ENCODE data around the gene MRGPRE. TPM values are rescaled to one million over a fixed set of nuclear protein-coding genes. Genes with fewer than 3 reads are reported as not detected.

The MRGPRE gene
- total RNA-seq, 4 donors from 2014 or later = 0.50 TPM; not detected in 3

DNA sequence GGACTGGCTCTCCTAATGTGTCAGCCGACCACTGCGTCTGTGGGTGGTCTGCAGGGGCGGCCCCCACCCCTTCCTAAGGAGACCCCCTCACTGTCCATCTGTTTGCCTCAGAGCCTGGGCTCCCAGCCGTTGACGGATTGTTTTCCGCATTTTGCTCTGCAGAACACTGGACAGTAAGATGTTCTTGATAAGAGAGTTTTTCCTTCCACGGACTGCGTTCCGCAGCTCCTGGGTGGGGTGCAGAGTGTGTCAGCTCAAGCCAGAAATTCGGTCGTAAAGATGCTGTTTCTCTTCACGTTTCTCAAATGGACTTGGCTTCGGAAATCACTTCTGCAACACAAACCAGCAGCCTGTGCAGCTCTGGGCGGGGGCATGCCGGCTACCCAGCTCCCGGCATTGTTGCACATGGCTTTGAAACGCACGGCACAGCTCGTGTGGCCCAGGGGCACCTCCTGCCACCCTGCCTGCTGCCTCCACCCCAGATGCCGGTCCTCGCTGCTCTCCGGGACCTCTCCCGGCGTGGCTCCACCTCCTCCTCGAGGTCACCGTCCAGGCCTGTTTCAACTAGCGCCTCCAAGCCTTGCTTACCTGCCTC is 10.7 kb downstream of the MRGPRE start:
- no peak for DNase-seq
- Histone ChIP-seq H3K9me3 (no peaks in the 10 kb centered on the region), H3K27ac (no peak overlapping the region), H3K27me3 (peaks cover 0 to 92% (median 0%) of the 10 kb centered on the region in 4 donors), H3K36me3 (no peaks in the 10 kb centered on the region), H3K4me1 (peaks cover 0 to 14% (median 0%) of the 10 kb centered on the region in 3 donors), H3K4me3 (no peak overlapping the region)
- WGBS, 2 donors = 44 to 50% methylated on average over 18 to 19 of the region's 27 CpGs
- TF ChIP-seq POLR2A (IDR thresholded peaks at IDR 0.05) = no peak
- TF ChIP-seq, protein P1, sequence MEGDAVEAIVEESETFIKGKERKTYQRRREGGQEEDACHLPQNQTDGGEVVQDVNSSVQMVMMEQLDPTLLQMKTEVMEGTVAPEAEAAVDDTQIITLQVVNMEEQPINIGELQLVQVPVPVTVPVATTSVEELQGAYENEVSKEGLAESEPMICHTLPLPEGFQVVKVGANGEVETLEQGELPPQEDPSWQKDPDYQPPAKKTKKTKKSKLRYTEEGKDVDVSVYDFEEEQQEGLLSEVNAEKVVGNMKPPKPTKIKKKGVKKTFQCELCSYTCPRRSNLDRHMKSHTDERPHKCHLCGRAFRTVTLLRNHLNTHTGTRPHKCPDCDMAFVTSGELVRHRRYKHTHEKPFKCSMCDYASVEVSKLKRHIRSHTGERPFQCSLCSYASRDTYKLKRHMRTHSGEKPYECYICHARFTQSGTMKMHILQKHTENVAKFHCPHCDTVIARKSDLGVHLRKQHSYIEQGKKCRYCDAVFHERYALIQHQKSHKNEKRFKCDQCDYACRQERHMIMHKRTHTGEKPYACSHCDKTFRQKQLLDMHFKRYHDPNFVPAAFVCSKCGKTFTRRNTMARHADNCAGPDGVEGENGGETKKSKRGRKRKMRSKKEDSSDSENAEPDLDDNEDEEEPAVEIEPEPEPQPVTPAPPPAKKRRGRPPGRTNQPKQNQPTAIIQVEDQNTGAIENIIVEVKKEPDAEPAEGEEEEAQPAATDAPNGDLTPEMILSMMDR (IDR thresholded peaks at IDR 0.05) = no peak
- intact Hi-C loops (cut with DNase I) = no loop called here

- Histone ChIP-seq H3K36me3 (no peaks in the 10 kb centered on the region), H3K4me3 (no peak overlapping the region), H3K9me3 (no peaks in the 10 kb centered on the region), H3K27me3 (peaks cover 0 to 98% (median 3%) of the 10 kb centered on the region in 4 donors), H3K4me1 (peaks cover 0 to 14% (median 0%) of the 10 kb centered on the region in 3 donors), H3K27ac (no peak overlapping the region)
- intact Hi-C loops (cut with DNase I) = no loop called here
- DNase-seq = no peak
- WGBS, 2 donors = 46 to 72% methylated on average over 6 to 15 of the region's 21 CpGs
- TF ChIP-seq POLR2A (IDR thresholded peaks at IDR 0.05) = no peak
- TF ChIP-seq, protein P1 (IDR thresholded peaks at IDR 0.05) = no peak
Measured at GRCh38 chr11:3220521-3221407, 11.5 kb downstream of the MRGPRE start.

DNA sequence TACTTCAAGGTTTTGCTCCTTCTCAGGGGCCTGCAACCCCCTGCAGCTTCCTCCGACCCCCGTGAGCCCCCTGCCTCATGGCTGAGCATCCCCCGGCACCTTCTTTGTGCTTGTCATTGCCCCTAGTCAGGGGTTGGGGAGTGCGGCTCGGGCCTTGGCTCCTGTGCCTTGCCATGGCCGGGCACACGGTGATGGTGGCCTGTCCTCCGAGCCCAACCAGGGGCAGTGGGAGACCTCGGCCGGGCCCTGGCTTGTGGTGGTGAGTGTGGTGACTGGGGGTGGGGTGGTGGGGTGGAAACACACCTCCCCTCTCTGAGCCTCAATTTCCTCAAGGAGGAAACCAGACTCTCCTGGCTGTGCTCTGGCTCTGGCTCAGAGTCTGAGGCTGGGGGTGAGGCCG is 12.1 kb downstream of the MRGPRE start:
- 20% methylated on average over 1 of the region's 11 CpGs; no CpG with 5 or more reads in 1 of the 2 donors for WGBS, 2 donors
- TF ChIP-seq, protein P1 (IDR thresholded peaks at IDR 0.05) = no peak
- TF ChIP-seq POLR2A (IDR thresholded peaks at IDR 0.05) = no peak
- Histone ChIP-seq H3K27ac (no peak overlapping the region), H3K4me1 (peaks cover 0 to 14% (median 0%) of the 10 kb centered on the region in 3 donors), H3K9me3 (no peaks in the 10 kb centered on the region), H3K36me3 (no peaks in the 10 kb centered on the region), H3K4me3 (no peak overlapping the region), H3K27me3 (peaks cover 0 to 98% (median 3%) of the 10 kb centered on the region in 4 donors)
- intact Hi-C loops (cut with DNase I) = no loop called here
- no peak for DNase-seq

DNA sequence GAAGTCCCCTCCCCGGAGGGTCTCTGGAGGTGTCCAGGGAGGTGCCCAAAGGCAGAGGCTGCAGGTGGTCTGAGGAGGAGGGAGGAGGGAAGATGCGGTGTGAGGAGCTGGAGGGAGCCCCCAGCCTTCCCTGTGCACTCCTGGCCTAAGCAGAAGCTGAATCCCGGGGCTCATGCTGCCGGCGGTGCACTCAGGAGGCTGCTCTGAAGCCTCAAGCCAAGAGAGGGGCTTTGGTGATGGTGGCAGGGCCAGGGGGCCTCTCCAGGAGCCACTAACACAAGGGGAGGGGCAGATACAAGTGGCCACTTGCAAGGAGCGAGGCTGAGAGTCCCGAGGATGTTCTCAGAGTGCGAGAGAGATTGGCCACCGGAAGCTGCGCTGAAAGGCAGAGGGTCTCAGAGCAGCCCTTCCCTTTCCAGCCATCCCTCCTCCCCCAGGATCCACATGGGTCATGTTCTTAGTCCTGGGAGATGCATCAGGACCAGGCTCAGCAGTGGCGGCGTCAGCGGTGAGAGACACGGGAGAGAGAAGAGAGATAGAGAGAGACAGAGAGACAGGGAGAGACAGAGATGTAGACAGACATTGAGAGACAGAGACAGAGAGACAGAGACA is 12.8 kb downstream of the MRGPRE start:
- TF ChIP-seq POLR2A (IDR thresholded peaks at IDR 0.05) = no peak
- TF ChIP-seq, protein P1 (IDR thresholded peaks at IDR 0.05) = no peak
- Histone ChIP-seq H3K27me3 (peaks cover 0 to 94% (median 3%) of the 10 kb centered on the region in 4 donors), H3K36me3 (no peaks in the 10 kb centered on the region), H3K4me3 (no peak overlapping the region), H3K27ac (no peak overlapping the region), H3K9me3 (no peaks in the 10 kb centered on the region), H3K4me1 (peaks cover 0 to 14% (median 0%) of the 10 kb centered on the region in 3 donors)
- WGBS, 2 donors = 61 to 76% methylated on average over 4 to 14 of the region's 14 CpGs
- DNase-seq = no peak
- intact Hi-C loops (cut with DNase I) = no loop called here

Data from esophagus squamous epithelium (tissue), 5 donors.